NCI-H2196 (cell line): ENCODE results near the gene GET4.
"Not testable (repeated sequence)": the region's sequence is repeated elsewhere in the genome, so short reads cannot be mapped to it uniquely, and the experiment has no call there.

Experiments used
- DNase-seq: peaks from one replicate; lab custom pipeline; 2025; ENCODE audit not compliant: unreplicated experiment; lab: John Stamatoyannopoulos, UW

The GET4 gene

GRCh38 chr7:845091-845490 lies 31.3 kb upstream of the GET4 start:
- no peak for DNase-seq

DNA sequence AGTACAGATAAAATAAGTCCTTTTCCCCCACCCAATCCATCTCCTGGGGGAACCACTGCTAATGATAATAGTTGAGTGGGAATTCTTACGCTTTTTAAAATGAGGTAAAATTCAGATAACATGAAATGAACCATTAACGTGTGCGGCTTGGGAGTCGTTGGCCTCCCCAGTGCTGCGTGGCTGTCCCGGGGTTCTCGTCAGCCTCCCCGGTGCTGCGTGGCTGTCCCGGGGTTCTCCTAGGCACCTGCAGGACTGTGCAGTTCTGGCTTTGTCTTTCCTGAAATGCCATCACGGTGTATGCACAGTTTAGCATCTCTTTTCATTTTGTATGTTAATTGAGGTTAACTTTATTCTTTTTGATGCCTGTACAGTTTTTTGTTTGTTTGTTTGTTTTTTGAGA lies 30.6 kb upstream of the GET4 start:
- DNase-seq: no peak

GRCh38 chr7:846958-847650 lies 29.2 kb upstream of the GET4 start:
- not testable (repeated sequence) for DNase-seq

DNA sequence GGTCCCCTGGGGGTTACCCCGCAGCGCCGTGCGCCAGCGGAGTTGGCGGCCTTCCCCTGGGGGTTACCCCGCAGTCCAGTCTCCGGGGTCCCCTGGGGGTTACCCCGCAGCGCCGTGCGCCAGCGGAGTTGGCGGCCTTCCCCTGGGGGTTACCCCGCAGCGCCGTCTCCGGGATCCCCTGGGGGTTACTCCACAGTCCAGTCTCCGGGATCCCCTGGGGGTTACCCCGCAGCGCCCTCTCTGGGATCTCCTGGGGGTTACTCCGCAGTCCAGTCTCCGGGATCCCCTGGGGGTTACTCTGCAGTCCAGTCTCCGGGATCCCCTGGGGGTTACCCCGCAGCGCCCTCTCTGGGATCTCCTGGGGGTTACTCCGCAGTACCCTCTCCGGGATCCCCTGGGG lies 28.6 kb upstream of the GET4 start:
- DNase-seq: not testable (repeated sequence)

- no peak for DNase-seq
These were observed 27.2 kb upstream of the GET4 start for GRCh38 chr7:849145-849544.

GRCh38 chr7:849781-850180 lies 26.6 kb upstream of the GET4 start:
- no peak for DNase-seq

DNA sequence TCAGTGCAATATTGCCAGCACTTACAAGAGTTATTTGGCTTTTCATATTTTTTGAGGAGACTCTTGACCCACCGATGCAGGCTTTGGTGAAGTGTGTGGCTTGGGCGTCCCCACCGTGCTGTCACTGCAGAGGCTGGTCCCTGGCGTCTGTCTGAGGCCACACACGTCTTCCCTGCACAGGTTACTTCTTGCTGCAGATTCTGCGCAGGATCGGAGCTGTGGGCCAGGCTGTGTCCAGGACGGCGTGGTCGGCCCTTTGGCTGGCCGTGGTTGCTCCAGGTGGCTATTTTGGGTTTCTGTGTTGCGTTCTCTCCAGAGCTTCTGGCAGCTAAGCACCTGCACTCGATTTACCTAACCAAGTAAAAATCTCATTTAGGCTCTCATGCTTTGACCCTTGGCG lies 25.1 kb upstream of the GET4 start:
- no peak for DNase-seq

GRCh38 chr7:853366-854117 lies 22.8 kb upstream of the GET4 start:
- no peak for DNase-seq

- no peak for DNase-seq
These were observed 22.1 kb upstream of the GET4 start for GRCh38 chr7:854118-854775.

GRCh38 chr7:855686-856369 lies 20.5 kb upstream of the GET4 start:
- DNase-seq: no peak

- DNase-seq: no peak
These were observed 19.8 kb upstream of the GET4 start for GRCh38 chr7:856444-857095.

DNA sequence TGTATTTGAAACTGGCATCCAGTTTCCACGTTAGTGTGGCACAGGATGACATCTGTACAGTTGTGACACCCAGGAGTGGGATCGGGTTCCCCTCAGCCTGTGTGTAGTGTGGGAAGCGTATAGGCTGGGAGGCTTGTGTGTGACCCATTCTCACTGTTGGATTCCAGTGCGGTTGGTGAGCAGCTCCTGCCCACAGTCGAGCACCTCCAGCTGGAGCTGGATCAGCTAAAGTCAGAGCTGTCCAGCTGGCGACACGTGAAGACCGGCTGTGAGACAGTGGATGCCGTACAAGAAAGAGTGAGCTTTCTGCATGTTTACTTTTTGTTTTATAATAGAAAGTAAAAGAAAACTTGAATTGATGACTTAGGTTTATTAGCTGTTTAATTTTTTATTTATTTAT lies 18.7 kb upstream of the GET4 start:
- DNase-seq: no peak

GRCh38 chr7:859359-860030 lies 16.9 kb upstream of the GET4 start:
- no peak for DNase-seq

DNA sequence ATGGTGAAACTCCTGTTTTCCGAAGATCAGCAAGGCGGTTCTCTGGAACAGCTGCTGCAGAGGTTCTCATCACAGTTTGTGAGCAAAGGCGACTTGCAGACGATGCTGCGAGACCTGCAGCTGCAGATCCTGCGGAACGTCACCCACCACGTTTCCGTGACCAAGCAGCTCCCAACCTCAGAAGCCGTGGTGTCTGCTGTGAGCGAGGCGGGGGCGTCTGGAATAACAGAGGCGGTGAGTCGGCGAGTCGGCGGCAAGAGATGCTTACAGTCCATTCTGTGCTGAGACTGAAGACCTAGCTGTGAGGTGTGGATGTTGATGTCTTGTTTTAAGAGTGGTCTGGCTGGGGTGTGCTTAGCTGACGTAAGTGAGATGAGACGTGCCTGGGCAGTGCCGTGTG lies 16.2 kb upstream of the GET4 start:
- no peak for DNase-seq

DNA sequence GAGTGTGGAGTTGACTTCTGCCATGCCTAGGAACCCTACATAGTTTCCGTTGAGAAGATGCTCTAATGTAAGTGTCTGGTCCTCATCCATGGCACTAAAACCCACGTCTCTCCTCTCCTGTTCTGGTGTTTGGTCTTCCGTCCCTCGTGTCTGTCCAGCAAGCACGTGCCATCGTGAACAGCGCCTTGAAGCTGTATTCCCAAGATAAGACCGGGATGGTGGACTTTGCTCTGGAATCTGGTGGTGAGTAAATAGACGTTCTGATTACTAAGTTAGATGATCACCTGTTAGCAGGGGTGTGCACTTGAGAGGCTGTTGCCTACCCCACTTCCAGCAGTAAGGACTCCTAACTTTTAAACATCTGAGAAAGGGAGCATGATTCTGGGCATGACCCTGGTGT lies 15.1 kb upstream of the GET4 start:
- DNase-seq: no peak

GRCh38 chr7:862157-862556 lies 14.2 kb upstream of the GET4 start:
- no peak for DNase-seq

- no peak for DNase-seq
These were observed 13.2 kb upstream of the GET4 start for GRCh38 chr7:863106-863505.

GRCh38 chr7:865921-866320 lies 10.4 kb upstream of the GET4 start:
- no peak for DNase-seq

- DNase-seq: peak; percentile 51
These were observed 9.4 kb upstream of the GET4 start for GRCh38 chr7:867001-867405.

DNA sequence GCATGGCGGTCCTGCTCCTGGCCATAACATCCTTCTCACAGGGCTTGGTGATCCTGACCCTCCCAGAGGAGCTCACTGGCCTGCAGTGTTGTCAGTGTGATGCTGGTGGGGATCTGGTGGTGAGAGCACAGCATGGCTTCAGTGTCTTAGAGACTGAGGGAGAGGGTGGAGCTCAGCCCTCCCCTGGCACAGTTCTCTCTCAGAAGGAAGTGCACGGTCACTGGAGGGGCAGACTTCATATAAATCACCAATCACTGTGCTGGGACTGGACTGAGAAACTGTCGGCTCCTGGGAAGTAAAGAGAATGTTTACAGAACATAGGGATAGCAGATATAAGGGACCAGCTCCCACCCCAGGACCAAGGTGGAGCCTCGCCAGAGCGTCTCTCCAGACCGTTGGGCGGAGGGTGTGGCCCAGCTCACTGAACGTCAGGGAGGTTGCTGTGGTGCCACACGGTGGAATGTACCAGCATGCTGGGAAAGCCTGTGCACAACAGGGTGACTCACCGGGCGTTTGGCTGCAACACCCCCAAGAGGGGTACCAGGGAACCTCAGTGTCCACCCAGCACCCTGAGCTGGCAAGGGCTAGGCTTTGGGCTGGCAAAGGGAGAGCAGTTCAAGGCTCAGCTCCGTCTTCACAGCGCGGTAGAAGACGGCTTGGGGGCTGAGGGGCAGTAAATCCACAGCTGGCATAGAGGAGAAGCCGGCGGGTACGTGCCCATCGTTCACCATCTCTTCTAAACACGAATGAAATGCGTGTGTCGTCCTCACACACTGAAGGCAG lies 8.8 kb upstream of the GET4 start:
- DNase-seq: peak; percentile 47
